NAMALWA (cell line): ENCODE data around the gene ACAA2.
"Not testable (repeated sequence)": the region's sequence is repeated elsewhere in the genome, so short reads cannot be mapped to it uniquely, and the experiment has no call there.

ENCODE experiments used
- DNase-seq: peaks from one replicate; pipeline ENCODE4 v3.0.0-alpha.2; 2015; ENCODE audit warnings: low spot score

Gene ACAA2

GRCh38 chr18:49845629-49846360, 32.5 kb upstream of the ACAA2 start:
- no peak for DNase-seq

- DNase-seq, result no peak
Measured at GRCh38 chr18:49844903-49845302, 31.6 kb upstream of the ACAA2 start.

GRCh38 chr18:49843778-49844625, 30.7 kb upstream of the ACAA2 start:
- no peak for DNase-seq

- DNase-seq, result no peak
Measured at GRCh38 chr18:49843131-49843530, 29.8 kb upstream of the ACAA2 start.

- no peak for DNase-seq
Measured at GRCh38 chr18:49842656-49843055, 29.3 kb upstream of the ACAA2 start.

GRCh38 chr18:49841236-49842217, 28.2 kb upstream of the ACAA2 start:
- DNase-seq, result no peak

GRCh38 chr18:49839012-49839411, 25.7 kb upstream of the ACAA2 start:
- no peak for DNase-seq

GRCh38 chr18:49838381-49838780, 25.0 kb upstream of the ACAA2 start:
- no peak for DNase-seq

GRCh38 chr18:49837889-49838288, 24.6 kb upstream of the ACAA2 start:
- no peak for DNase-seq

- DNase-seq, result not testable (repeated sequence)
Measured at GRCh38 chr18:49837316-49837835, 24.0 kb upstream of the ACAA2 start.

- DNase-seq, result no peak
Measured at GRCh38 chr18:49835405-49835804, 22.1 kb upstream of the ACAA2 start.

- no peak for DNase-seq
Measured at GRCh38 chr18:49834258-49834657, 20.9 kb upstream of the ACAA2 start.

GRCh38 chr18:49833814-49834213, 20.5 kb upstream of the ACAA2 start:
- DNase-seq, result no peak

GRCh38 chr18:49832221-49832647, 18.9 kb upstream of the ACAA2 start:
- DNase-seq, result no peak

- DNase-seq, result no peak
Measured at GRCh38 chr18:49827996-49828395, 14.7 kb upstream of the ACAA2 start.

- DNase-seq, result no peak
Measured at GRCh38 chr18:49819823-49820671, 6.7 kb upstream of the ACAA2 start.

GRCh38 chr18:49819071-49819662, 5.8 kb upstream of the ACAA2 start:
- DNase-seq, result no peak

- no peak for DNase-seq
Measured at GRCh38 chr18:49817947-49818346, 4.6 kb upstream of the ACAA2 start.

GRCh38 chr18:49815927-49816326, 2.6 kb upstream of the ACAA2 start:
- DNase-seq, result no peak

GRCh38 chr18:49814147-49814499, 790 bp upstream of the ACAA2 start:
- peak; percentile 24 for DNase-seq

- peak; percentile 45 for DNase-seq
Measured at GRCh38 chr18:49813069-49813318, 339 bp downstream of the ACAA2 start.
